Thoracic aorta (tissue), 2 donors: ENCODE measurements around the gene HDGFL2. TPM values are rescaled to one million over a fixed set of nuclear protein-coding genes. Genes with fewer than 3 reads are reported as not detected.

Experiments
- ATAC-seq: fragments of 150-250 bp; one replicate; pipeline ENCODE4 v1.8.0; 2017; ENCODE audit warnings: low read depth; ENCODE audit not compliant: insufficient number of reproducible peaks, low FRiP score
- DNase-seq: peaks from one replicate; pipeline ENCODE4 v3.0.0-alpha.2; 2020; ENCODE audit warnings: low spot score
- H3K27ac ChIP-seq, 2 donors: fragments of 200-600 bp; sonication (generic); 1 replicate in 1 of 2; 2 replicates in 1 of 2; pipeline ENCODE4 v1.5.1; 2016; ENCODE audit warnings: mild to moderate bottlenecking in 2 of 2, moderate library complexity in 2 of 2
- H3K27me3 ChIP-seq: fragments of 200-600 bp; sonication (generic); replicated peaks from 2 replicates; pipeline ENCODE4 v1.6.0; 2016; ENCODE audit warnings: mild to moderate bottlenecking; ENCODE audit not compliant: insufficient read depth
- H3K36me3 ChIP-seq: fragments of 200-600 bp; sonication (generic); one replicate; pipeline ENCODE4 v1.5.1; 2016
- H3K4me1 ChIP-seq, 2 donors: fragments of 200-600 bp; sonication (generic); 1 replicate in 1 of 2; 2 replicates in 1 of 2; pipeline versions ENCODE4 v1.5.1 to v1.6.0; 2016; ENCODE audit warnings: low read depth in 2 of 2, mild to moderate bottlenecking in 1 of 2; ENCODE audit not compliant: control insufficient read depth in 1 of 2
- H3K4me3 ChIP-seq: fragments of 200-600 bp; sonication (generic); 2 replicates; pipeline ENCODE4 v1.5.1; 2016; ENCODE audit warnings: mild to moderate bottlenecking
- H3K9me3 ChIP-seq: fragments of 200-600 bp; sonication (generic); 2 replicates; pipeline ENCODE4 v1.5.1; 2016
- total RNA-seq, 2 donors: library from RNA; depleted of rRNA; stranded (reverse); fragments of >200 nt; gene quantifications; one replicate each; pipeline versions ENCODE4 v1.1.0 to v1.2.3, GENCODE V29; 2016
- TF ChIP-seq, protein P1 (sequence below): fragments of 200-600 bp; sonication (generic); IDR thresholded peaks from one replicate; pipeline ENCODE4 v1.5.1; 2019; ENCODE audit warnings: antibody characterized with exemption

The HDGFL2 gene
- total RNA-seq, 2 donors from 2014 or later: 22.7 to 40.3 TPM

DNA sequence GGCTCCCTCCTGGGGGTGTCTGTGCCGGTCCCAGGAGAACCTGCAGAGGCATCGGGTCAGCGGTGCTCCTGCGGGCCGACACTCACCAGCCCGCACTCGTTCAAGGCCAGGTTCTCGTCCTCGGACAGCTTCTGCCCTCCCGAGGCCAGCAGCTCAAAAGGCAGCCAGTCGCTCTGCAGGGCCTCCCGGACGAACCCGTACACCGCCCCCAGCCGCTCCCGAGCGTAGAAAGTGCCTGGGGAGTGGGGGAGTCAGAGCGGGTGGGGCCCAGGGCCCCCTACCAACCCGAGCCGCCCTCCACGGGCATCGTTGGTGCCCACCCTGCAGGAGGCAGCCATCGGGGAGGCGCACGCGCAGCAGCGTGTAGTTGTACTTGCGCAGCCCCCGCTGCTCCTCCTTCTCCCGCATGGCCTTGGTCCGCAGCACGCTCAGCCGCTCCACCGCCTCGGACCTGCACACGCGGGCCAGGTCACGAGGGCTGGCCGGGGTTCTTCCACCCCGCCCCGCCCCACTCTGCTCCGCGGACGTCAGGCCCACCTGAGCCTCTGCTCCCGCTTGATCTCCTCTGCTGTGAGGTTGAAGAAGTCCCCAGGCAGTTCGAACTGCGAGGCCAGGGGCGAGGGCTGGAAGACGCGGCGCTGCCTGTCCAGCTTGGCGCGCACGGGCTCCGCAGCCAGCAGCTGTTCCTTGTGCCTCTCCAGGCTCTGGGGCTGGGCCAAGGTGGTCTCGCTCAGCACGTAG, 26.0 kb upstream of the HDGFL2 start:
- TF ChIP-seq, protein P1, sequence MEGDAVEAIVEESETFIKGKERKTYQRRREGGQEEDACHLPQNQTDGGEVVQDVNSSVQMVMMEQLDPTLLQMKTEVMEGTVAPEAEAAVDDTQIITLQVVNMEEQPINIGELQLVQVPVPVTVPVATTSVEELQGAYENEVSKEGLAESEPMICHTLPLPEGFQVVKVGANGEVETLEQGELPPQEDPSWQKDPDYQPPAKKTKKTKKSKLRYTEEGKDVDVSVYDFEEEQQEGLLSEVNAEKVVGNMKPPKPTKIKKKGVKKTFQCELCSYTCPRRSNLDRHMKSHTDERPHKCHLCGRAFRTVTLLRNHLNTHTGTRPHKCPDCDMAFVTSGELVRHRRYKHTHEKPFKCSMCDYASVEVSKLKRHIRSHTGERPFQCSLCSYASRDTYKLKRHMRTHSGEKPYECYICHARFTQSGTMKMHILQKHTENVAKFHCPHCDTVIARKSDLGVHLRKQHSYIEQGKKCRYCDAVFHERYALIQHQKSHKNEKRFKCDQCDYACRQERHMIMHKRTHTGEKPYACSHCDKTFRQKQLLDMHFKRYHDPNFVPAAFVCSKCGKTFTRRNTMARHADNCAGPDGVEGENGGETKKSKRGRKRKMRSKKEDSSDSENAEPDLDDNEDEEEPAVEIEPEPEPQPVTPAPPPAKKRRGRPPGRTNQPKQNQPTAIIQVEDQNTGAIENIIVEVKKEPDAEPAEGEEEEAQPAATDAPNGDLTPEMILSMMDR: no peak
- DNase-seq: no peak
- ATAC-seq: no peak
- H3K27ac ChIP-seq: no peak overlapping the region
- no peak overlapping the region for H3K4me3 ChIP-seq
- H3K36me3 ChIP-seq: peaks cover 51% of the 10 kb centered on the region
- H3K9me3 ChIP-seq: no peaks in the 10 kb centered on the region
- H3K27me3 ChIP-seq: no peaks in the 10 kb centered on the region
- H3K4me1 ChIP-seq: peaks cover 3 to 15% of the 10 kb centered on the region in 2 donors

DNA sequence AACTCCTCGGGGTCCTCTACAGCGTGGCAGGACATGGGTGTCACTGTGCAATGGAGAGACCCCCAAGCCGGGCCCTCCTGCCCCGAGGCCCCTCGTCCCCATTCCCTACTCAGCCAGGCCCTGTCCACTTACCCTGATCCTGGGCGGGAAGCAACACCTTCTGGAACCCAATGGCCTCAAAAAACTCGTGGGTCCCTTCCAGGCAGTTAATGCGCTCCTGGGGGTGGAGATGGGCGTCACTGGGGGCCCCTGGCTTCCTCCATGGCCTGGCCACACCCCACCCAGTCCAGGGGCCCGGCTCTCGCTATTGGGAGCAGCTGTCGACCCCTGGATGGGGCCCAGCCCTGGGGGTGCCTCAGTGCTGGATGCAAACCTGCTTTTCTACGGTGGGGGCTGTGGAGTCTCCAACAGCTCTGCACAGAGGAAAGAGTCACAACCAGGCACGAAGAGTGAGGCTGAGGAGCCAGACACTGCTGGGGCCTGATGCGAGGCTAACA, 25.3 kb upstream of the HDGFL2 start:
- DNase-seq (no peak), ATAC-seq (no peak)
- TF ChIP-seq, protein P1: no peak
- Histone ChIP-seq H3K36me3 (peaks cover 57% of the 10 kb centered on the region), H3K4me3 (no peak overlapping the region), H3K27ac (no peak overlapping the region), H3K27me3 (no peaks in the 10 kb centered on the region), H3K4me1 (peaks cover 3 to 15% of the 10 kb centered on the region in 2 donors), H3K9me3 (no peaks in the 10 kb centered on the region)

DNA sequence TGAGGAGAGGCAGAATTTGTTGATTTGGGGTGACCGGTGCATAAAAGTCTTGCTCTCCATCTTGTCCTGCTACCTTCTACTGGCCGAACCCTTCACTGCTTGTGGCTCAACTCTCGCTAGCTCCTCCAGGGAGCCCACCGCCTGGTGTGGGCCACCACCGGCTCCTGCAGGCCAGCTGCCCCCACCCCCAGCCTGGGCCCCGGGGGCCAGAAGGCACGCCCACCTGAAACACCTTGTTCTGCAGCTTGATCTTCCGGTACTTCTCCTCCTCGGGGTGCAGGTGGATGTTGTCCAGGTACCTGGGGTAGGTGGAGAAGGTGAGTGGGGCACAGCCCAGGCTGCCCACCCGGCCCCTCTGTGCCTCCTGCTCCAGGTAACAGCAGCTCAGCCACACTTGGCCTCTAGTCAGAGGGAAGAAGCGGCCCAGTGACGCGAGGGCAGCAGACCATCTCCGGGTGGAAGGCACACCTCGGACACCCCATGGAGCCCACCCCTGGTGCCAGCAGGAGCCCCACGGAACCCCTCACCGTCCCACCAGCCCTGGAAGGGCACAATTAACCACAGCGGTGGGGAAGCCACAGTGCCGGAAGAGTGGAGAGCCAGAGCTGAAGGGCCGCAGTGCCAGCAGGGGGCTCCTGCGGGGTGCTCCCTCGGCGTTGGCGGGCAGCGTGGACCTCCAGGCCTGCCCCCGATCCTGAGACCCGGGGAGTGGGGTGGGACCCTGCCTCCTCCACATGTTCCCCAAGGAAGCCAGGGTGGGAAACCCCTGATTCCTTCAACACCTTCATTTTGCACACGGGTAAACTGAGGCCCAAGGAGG, 24.6 kb upstream of the HDGFL2 start:
- H3K4me1 ChIP-seq: peaks cover 3 to 15% of the 10 kb centered on the region in 2 donors
- peaks cover 65% of the 10 kb centered on the region for H3K36me3 ChIP-seq
- DNase-seq: no peak
- ATAC-seq: no peak
- H3K27ac ChIP-seq: no peak overlapping the region
- TF ChIP-seq, protein P1: no peak
- no peaks in the 10 kb centered on the region for H3K9me3 ChIP-seq
- H3K27me3 ChIP-seq: no peaks in the 10 kb centered on the region
- H3K4me3 ChIP-seq: no peak overlapping the region

DNA sequence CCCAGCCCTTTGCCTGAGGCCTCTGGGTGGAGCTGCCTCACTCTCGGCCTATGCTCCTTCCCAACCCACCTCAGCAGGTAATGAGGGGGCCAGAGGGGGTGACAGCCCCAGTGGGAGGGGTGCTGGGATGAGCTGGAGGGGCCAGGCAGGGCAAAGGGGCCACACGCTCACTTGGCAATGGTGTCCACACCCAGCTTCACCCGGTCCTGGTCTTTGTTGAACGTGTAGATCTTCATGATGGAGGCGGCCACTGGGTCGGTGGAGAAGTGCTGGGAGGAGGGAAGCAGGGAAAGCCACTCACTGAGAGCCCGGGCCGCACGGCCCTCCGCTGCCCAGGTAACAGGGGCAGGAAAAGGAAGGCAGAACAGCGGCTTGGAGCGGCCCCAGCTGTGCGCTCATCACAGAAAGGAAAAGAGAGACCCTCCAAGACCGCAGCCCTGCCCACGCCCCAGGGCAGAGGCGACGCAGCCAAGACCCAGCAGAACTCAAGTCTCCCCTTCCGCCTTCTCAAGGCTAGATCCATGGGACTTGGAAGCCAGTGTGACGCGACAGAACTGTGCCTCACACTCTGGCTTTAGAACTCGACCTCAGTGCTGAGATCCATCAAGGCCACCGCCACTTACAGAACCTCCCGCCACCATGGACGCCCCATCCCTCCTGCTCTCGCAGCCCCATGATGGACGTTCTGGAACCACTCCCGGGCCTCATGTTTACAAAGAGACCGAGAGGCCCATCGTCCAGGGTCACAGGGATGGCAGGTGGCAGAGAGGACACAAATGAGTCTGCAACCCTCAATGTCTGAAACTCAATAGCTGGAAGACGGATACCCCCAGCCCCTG, 23.7 kb upstream of the HDGFL2 start:
- Histone ChIP-seq H3K9me3 (no peaks in the 10 kb centered on the region), H3K27ac (peak overlapping the region; percentile 4 to 55), H3K27me3 (no peaks in the 10 kb centered on the region), H3K4me3 (no peak overlapping the region), H3K36me3 (peaks cover 73% of the 10 kb centered on the region), H3K4me1 (peaks cover 3 to 15% of the 10 kb centered on the region in 2 donors)
- DNase-seq: no peak
- no peak for ATAC-seq
- TF ChIP-seq, protein P1: no peak
